Activated CD4-positive, alpha-beta memory T cell treated with anti-CD3 and anti-CD28 coated beads for 36 hours (primary cell): ENCODE measurements around the gene GALNT10. TPM values are rescaled to one million over a fixed set of nuclear protein-coding genes. Genes with fewer than 3 reads are reported as not detected.

ENCODE experiments used
- CTCF ChIA-PET: fragments of 350-600 bp; sonication (Branson Sonifier 250); formaldehyde crosslinking; loops from one replicate; lab custom pipeline; 2021; ENCODE audit warnings: antibody characterized with exemption, inconsistent platforms; lab: Charles Lee
- POLR2A ChIA-PET: fragments of 350-600 bp; sonication (Branson Sonifier 250); formaldehyde crosslinking; loops from one replicate; lab custom pipeline; 2021; ENCODE audit warnings: antibody characterized with exemption; lab: Charles Lee
- DNase-seq: peaks from one replicate; pipeline ENCODE4 v3.0.0-alpha.2; 2020
- H3K27ac Mint-ChIP-seq: one replicate; pipeline ENCODE4 v1.8.0; 2021; ENCODE audit warnings: mixed read lengths
- H3K27me3 Mint-ChIP-seq: one replicate; pipeline ENCODE4 v1.8.0; 2021; ENCODE audit warnings: mixed read lengths
- H3K36me3 Mint-ChIP-seq: one replicate; pipeline ENCODE4 v1.8.0; 2021; ENCODE audit warnings: mixed read lengths
- H3K4me1 Mint-ChIP-seq: one replicate; pipeline ENCODE4 v1.8.0; 2021; ENCODE audit warnings: low read depth, mixed read lengths
- H3K4me3 Mint-ChIP-seq: one replicate; pipeline ENCODE4 v1.8.0; 2021; ENCODE audit warnings: mild to moderate bottlenecking, mixed read lengths
- H3K9me3 Mint-ChIP-seq: one replicate; pipeline ENCODE4 v1.8.0; 2021; ENCODE audit warnings: mixed read lengths
- intact Hi-C: fragments of 100-400 bp; cut with micrococcal nuclease; formaldehyde crosslinking; loops from one replicate; pipeline ENCODE4 v1.15.1; 2023
- microRNA-seq: library from miRNA; unstranded; fragments of <30 nt; microRNA quantifications from one replicate; pipeline ENCODE4 v1.2.0, GENCODE V29; 2022; ENCODE audit warnings: borderline number of aligned reads, borderline microRNAs expressed, borderline replicate concordance
- total RNA-seq, 2 experiments: library from RNA; stranded (reverse); gene quantifications; one replicate each; pipeline ENCODE4 v1.2.3, GENCODE V29; 2021

GALNT10 gene
- total RNA-seq, 2 experiments from 2014 or later = 23.8 to 26.9 TPM

- ChIA-PET CTCF (interaction anchor here (0.6 to 6.6 kb wide), 27 partner anchors 7 to 917 kb away, joined by 3 to 89 read pairs (median 4); no protein-coding TSS in a partner anchor), POLR2A (no interaction called here)
- intact Hi-C loops = loop anchor here (1.0 to 5.0 kb wide), 4 partner anchors 142 to 496 kb away; no protein-coding TSS in a partner anchor
- peak; percentile 84 for DNase-seq
- no peak overlapping the region for H3K4me3 Mint-ChIP-seq
- H3K4me1 Mint-ChIP-seq = peaks cover 6% of the 10 kb centered on the region
- no peaks in the 10 kb centered on the region for H3K36me3 Mint-ChIP-seq
- H3K9me3 Mint-ChIP-seq = no peaks in the 10 kb centered on the region
- H3K27me3 Mint-ChIP-seq = peaks cover 35% of the 10 kb centered on the region
- no peak overlapping the region for H3K27ac Mint-ChIP-seq
Measured at GRCh38 chr5:154467655-154468354, 277.3 kb downstream of the GALNT10 start.

DNA sequence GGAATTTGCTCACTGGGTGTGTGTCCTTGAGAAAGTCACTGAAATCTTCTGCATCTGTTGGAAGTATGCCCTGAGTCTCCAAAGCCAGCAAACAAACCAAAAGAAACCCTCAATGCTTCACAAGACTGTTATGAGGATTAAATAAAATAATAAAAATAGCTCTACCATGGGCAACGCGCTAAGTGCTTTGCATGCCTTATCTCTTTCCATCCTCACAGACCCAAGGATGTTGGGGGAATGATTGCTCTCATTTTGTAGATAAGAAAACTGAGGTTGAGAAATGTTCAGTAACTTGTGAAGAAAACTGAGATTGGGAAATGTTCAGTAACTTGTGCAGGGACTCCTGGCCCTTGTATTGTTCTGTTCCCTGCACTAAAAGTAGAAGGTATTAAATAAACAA is 279.6 kb downstream of the GALNT10 start:
- H3K36me3 Mint-ChIP-seq = no peaks in the 10 kb centered on the region
- no peak for DNase-seq
- H3K4me3 Mint-ChIP-seq = no peak overlapping the region
- intact Hi-C loops = no loop called here
- H3K9me3 Mint-ChIP-seq = no peaks in the 10 kb centered on the region
- ChIA-PET CTCF (interaction anchor here (6.6 kb wide), 1 partner anchor 139 kb away, joined by 89 read pairs; no protein-coding TSS in a partner anchor), POLR2A (no interaction called here)
- no peak overlapping the region for H3K27ac Mint-ChIP-seq
- peaks cover 54% of the 10 kb centered on the region for H3K27me3 Mint-ChIP-seq
- peaks cover 27% of the 10 kb centered on the region for H3K4me1 Mint-ChIP-seq

Small RNA genes lying within 50 kb of the gene (microRNA-seq; reads per million reads assigned to microRNA genes)
- 36.9 reads per million, percentile 52 among the genes with 10 or more reads in this experiment for gene MIR1294

Other genes starting within 250 kb of the GALNT10 start
- gene FAM114A2, start 151.8 kb upstream of the GALNT10 start, total RNA-seq = 10 to 100 TPM; 27.4 to 27.8 TPM
- 10 to 100 TPM; 10.0 to 11.1 TPM for gene MFAP3, start 151.8 kb upstream of the GALNT10 start, total RNA-seq